Measurements from ENCODE around the gene TP53AIP1. TPM values are rescaled to one million over a fixed set of nuclear protein-coding genes. Genes with fewer than 3 reads are reported as not detected.

The TP53AIP1 gene
- polyA plus RNA-seq, 3 donors = 0.03 TPM; not detected in 2

DNA sequence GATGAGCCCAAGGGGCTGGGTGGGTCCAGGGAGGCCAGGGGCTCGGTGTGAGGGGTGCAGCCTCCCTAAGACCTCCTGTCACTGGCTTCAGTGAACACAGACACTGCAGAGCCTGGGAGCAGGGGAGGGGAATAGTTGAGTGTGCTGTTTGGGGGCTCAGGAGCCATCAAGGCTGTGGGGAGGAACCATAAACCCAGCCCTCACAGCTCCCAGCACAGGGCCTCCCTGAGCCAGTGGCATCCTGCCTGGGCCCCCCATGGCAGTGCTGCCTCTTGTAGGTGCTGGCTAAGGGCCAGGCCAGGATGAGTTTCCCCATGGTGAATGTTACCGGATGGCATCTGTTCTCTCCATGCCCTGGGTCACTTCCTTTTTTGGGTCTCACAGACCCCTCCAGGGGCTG is 26.0 kb downstream of the TP53AIP1 start:
- 71% methylated on average over 1 of the region's 2 CpGs for WGBS (ENCODE audit: insufficient coverage)

DNA sequence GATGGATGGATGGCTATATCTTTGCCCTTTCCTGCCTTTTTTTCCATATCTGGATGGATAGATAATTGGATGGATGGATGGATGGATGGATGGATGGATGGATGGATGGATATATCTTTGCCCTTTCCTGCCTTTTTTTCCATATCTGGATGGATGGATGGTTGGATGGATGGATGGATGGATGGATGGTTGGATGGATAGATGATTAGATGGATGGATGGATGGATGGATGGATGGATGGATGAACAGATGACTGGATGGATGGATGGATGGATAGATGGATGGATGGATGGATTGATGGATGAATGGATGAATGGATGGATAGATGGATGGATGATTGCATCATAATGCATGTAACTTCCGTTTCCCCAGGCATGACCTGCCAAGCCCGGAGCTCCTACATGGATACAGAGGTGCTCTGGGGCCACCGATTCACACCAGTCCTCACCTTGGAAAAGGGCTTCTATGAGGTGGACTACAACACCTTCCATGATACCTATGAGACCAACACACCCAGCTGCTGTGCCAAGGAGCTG is 26.6 kb downstream of the TP53AIP1 start:
- H3K27ac ChIP-seq (ENCODE audit: low read depth in 1 of 2, low read length in 2 of 2) = no peak overlapping the region
- Mint-ChIP-seq H3K9me3 (peaks cover 0 to 6% (median 1%) of the 10 kb centered on the region in 7 donors), H3K27ac (no peak overlapping the region), H3K4me1 (peaks cover 17% of the 10 kb centered on the region), H3K27me3 (ENCODE audit: low read depth in 3 of 3) (peaks cover 0 to 1% (median 1%) of the 10 kb centered on the region in 3 donors), H3K36me3 (no peaks in the 10 kb centered on the region), H3K4me3 (no peak overlapping the region)
- no peaks in the 10 kb centered on the region for H3K79me2 ChIP-seq (ENCODE audit: insufficient read depth, low read length)
- TF ChIP-seq, protein P1, sequence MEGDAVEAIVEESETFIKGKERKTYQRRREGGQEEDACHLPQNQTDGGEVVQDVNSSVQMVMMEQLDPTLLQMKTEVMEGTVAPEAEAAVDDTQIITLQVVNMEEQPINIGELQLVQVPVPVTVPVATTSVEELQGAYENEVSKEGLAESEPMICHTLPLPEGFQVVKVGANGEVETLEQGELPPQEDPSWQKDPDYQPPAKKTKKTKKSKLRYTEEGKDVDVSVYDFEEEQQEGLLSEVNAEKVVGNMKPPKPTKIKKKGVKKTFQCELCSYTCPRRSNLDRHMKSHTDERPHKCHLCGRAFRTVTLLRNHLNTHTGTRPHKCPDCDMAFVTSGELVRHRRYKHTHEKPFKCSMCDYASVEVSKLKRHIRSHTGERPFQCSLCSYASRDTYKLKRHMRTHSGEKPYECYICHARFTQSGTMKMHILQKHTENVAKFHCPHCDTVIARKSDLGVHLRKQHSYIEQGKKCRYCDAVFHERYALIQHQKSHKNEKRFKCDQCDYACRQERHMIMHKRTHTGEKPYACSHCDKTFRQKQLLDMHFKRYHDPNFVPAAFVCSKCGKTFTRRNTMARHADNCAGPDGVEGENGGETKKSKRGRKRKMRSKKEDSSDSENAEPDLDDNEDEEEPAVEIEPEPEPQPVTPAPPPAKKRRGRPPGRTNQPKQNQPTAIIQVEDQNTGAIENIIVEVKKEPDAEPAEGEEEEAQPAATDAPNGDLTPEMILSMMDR (IDR thresholded peaks at IDR 0.05) = no peak
- WGBS (ENCODE audit: insufficient coverage) = no CpG with 5 or more reads among the region's 3 CpGs
- no peaks in the 10 kb centered on the region for H3K36me3 ChIP-seq (replicated peaks in 1 of 2; ENCODE audit: control insufficient read depth in 1 of 2, insufficient read depth in 2 of 2, low read length in 2 of 2)
- no peaks in the 10 kb centered on the region for H3K9me3 ChIP-seq (replicated peaks in 1 of 2; ENCODE audit: control insufficient read depth in 1 of 2, insufficient read depth in 1 of 2, low read length in 2 of 2)
- no peak for DNase-seq
- H4K20me1 ChIP-seq (ENCODE audit: insufficient read depth, low read length) = no peaks in the 10 kb centered on the region
- no peak overlapping the region for H3K9ac ChIP-seq (ENCODE audit: insufficient read depth, low read length, poor library complexity, severe bottlenecking)
- H3K27me3 ChIP-seq (ENCODE audit: control insufficient read depth in 2 of 2, insufficient read depth in 2 of 2, low read length in 2 of 2) = no peaks in the 10 kb centered on the region
- H2AFZ ChIP-seq (ENCODE audit: insufficient read depth, low read depth, low read length, poor library complexity, severe bottlenecking) = no peak overlapping the region
- no peak overlapping the region for H3K4me3 ChIP-seq (replicated peaks in 1 of 3; ENCODE audit: low read depth in 2 of 3, low read length in 3 of 3)
- no peak overlapping the region for H3K4me2 ChIP-seq (replicated peaks; ENCODE audit: extremely low read depth, low read length, poor library complexity, severe bottlenecking)
- intact Hi-C loops (cut with micrococcal nuclease) = no loop called here
- peaks cover 7 to 9% of the 10 kb centered on the region in 2 donors for H3K4me1 ChIP-seq (ENCODE audit: control insufficient read depth in 1 of 2, insufficient read depth in 2 of 2, low read length in 2 of 2)

More for the DNA sequence above, 26.0 kb downstream of the TP53AIP1 start:
- H3K4me3 ChIP-seq (replicated peaks in 1 of 3; ENCODE audit: low read depth in 2 of 3, low read length in 3 of 3) = no peak overlapping the region
- H3K27me3 ChIP-seq (ENCODE audit: control insufficient read depth in 2 of 2, insufficient read depth in 2 of 2, low read length in 2 of 2) = no peaks in the 10 kb centered on the region
- no peaks in the 10 kb centered on the region for H3K79me2 ChIP-seq (ENCODE audit: insufficient read depth, low read length)
- peaks cover 7 to 9% of the 10 kb centered on the region in 2 donors for H3K4me1 ChIP-seq (ENCODE audit: control insufficient read depth in 1 of 2, insufficient read depth in 2 of 2, low read length in 2 of 2)
- H2AFZ ChIP-seq (ENCODE audit: insufficient read depth, low read depth, low read length, poor library complexity, severe bottlenecking) = no peak overlapping the region
- Mint-ChIP-seq H3K27ac (no peak overlapping the region), H3K4me1 (peaks cover 17% of the 10 kb centered on the region), H3K36me3 (no peaks in the 10 kb centered on the region), H3K27me3 (ENCODE audit: low read depth in 3 of 3) (peaks cover 0 to 1% (median under 1%) of the 10 kb centered on the region in 3 donors), H3K4me3 (no peak overlapping the region), H3K9me3 (peaks cover 0 to 6% (median 0%) of the 10 kb centered on the region in 7 donors)
- DNase-seq = no peak
- TF ChIP-seq, protein P1 (IDR thresholded peaks at IDR 0.05) = no peak
- no peak overlapping the region for H3K27ac ChIP-seq (ENCODE audit: low read depth in 1 of 2, low read length in 2 of 2)
- H3K9me3 ChIP-seq (replicated peaks in 1 of 2; ENCODE audit: control insufficient read depth in 1 of 2, insufficient read depth in 1 of 2, low read length in 2 of 2) = no peaks in the 10 kb centered on the region
- no peak overlapping the region for H3K9ac ChIP-seq (ENCODE audit: insufficient read depth, low read length, poor library complexity, severe bottlenecking)
- no peaks in the 10 kb centered on the region for H4K20me1 ChIP-seq (ENCODE audit: insufficient read depth, low read length)
- intact Hi-C loops (cut with micrococcal nuclease) = no loop called here
- H3K4me2 ChIP-seq (replicated peaks; ENCODE audit: extremely low read depth, low read length, poor library complexity, severe bottlenecking) = no peak overlapping the region
- H3K36me3 ChIP-seq (replicated peaks in 1 of 2; ENCODE audit: control insufficient read depth in 1 of 2, insufficient read depth in 2 of 2, low read length in 2 of 2) = no peaks in the 10 kb centered on the region

Data from CD14-positive monocyte (primary cell).